Activated B cell treated with CpG ODN at 0.5 μM for 24 hours (primary cell): ENCODE measurements around the gene SMIM9. TPM values are rescaled to one million over a fixed set of nuclear protein-coding genes. Genes with fewer than 3 reads are reported as not detected.

Experiments used
- ATAC-seq: fragments of 200-7000 bp; cut with Tn5 transposase; one replicate; pipeline ENCODE4 v1.10.0; 2021; ENCODE audit warnings: low read depth, mild to moderate bottlenecking, moderate library complexity
- CTCF ChIA-PET: fragments of 350-600 bp; sonication (Branson Sonifier 250); formaldehyde crosslinking; loops from one replicate; lab custom pipeline; 2021; ENCODE audit warnings: antibody characterized with exemption; lab: Charles Lee
- POLR2A ChIA-PET: fragments of 350-600 bp; sonication (Branson Sonifier 250); formaldehyde crosslinking; loops from one replicate; lab custom pipeline; 2021; ENCODE audit warnings: antibody characterized with exemption; lab: Charles Lee
- DNase-seq: peaks from one replicate; pipeline ENCODE4 v3.0.0; 2022
- H3K27ac Mint-ChIP-seq: one replicate; pipeline ENCODE4 v1.8.0; 2020; ENCODE audit warnings: mixed read lengths
- H3K27me3 Mint-ChIP-seq: one replicate; pipeline ENCODE4 v1.8.0; 2021; ENCODE audit warnings: mixed read lengths
- H3K36me3 Mint-ChIP-seq: one replicate; pipeline ENCODE4 v1.8.0; 2021; ENCODE audit warnings: low read depth, mixed read lengths
- H3K4me1 Mint-ChIP-seq: one replicate; pipeline ENCODE4 v1.8.0; 2021; ENCODE audit warnings: mixed read lengths
- H3K4me3 Mint-ChIP-seq: one replicate; pipeline ENCODE4 v1.8.0; 2020; ENCODE audit warnings: mild to moderate bottlenecking, mixed read lengths
- H3K9me3 Mint-ChIP-seq: one replicate; pipeline ENCODE4 v1.8.0; 2020; ENCODE audit warnings: mixed read lengths
- CTCF ChIP-seq: fragments of 200-600 bp; IDR thresholded peaks from one replicate; pipeline ENCODE4 v1.8.0; 2022; ENCODE audit warnings: antibody characterized with exemption, mild to moderate bottlenecking
- intact Hi-C: fragments of 100-400 bp; cut with micrococcal nuclease; formaldehyde crosslinking; loops from one replicate; pipeline ENCODE4 v1.15.1; 2024
- total RNA-seq: library from RNA; stranded (reverse); gene quantifications from 2 replicates; pipeline ENCODE4 v1.2.3, GENCODE V29; 2022

SMIM9 gene
- total RNA-seq, 1 donor from 2014 or later: not detected

- H3K27me3 Mint-ChIP-seq: no peaks in the 10 kb centered on the region
These were observed 33.8 kb downstream of the SMIM9 start for GRCh38 chrX:154800478-154801210.

GRCh38 chrX:154799556-154800348 lies 34.7 kb downstream of the SMIM9 start:
- Mint-ChIP-seq H3K4me3 (no peak overlapping the region), H3K27ac (no peak overlapping the region), H3K4me1 (peaks cover 34% of the 10 kb centered on the region), H3K27me3 (no peaks in the 10 kb centered on the region), H3K9me3 (no peaks in the 10 kb centered on the region), H3K36me3 (no peaks in the 10 kb centered on the region)
- DNase-seq (no peak), ATAC-seq (no peak)
- intact Hi-C loops: no loop called here
- ChIA-PET POLR2A (no interaction called here), CTCF (no interaction called here)
- no peak for TF ChIP-seq CTCF

More at GRCh38 chrX:154800478-154801210, 33.8 kb downstream of the SMIM9 start:
- no peak for ATAC-seq
- intact Hi-C loops: no loop called here
- no peaks in the 10 kb centered on the region for H3K9me3 Mint-ChIP-seq
- peaks cover 30% of the 10 kb centered on the region for H3K4me1 Mint-ChIP-seq
- DNase-seq: no peak
- H3K27ac Mint-ChIP-seq: no peak overlapping the region
- no peak for TF ChIP-seq CTCF
- ChIA-PET POLR2A (no interaction called here), CTCF (no interaction called here)
- H3K4me3 Mint-ChIP-seq: no peak overlapping the region
- H3K36me3 Mint-ChIP-seq: no peaks in the 10 kb centered on the region

GRCh38 chrX:154797006-154797405 lies 37.5 kb downstream of the SMIM9 start:
- no peak for TF ChIP-seq CTCF
- ATAC-seq (no peak), DNase-seq (no peak)
- Mint-ChIP-seq H3K36me3 (no peaks in the 10 kb centered on the region), H3K4me3 (no peak overlapping the region), H3K9me3 (no peaks in the 10 kb centered on the region), H3K27me3 (no peaks in the 10 kb centered on the region), H3K27ac (no peak overlapping the region), H3K4me1 (peaks cover 28% of the 10 kb centered on the region)
- ChIA-PET CTCF (no interaction called here), POLR2A (no interaction called here)
- intact Hi-C loops: no loop called here

- no peak for TF ChIP-seq CTCF
- Mint-ChIP-seq H3K27ac (no peak overlapping the region), H3K4me1 (peaks cover 22% of the 10 kb centered on the region), H3K4me3 (no peak overlapping the region), H3K9me3 (no peaks in the 10 kb centered on the region), H3K36me3 (no peaks in the 10 kb centered on the region), H3K27me3 (no peaks in the 10 kb centered on the region)
- ChIA-PET POLR2A (no interaction called here), CTCF (no interaction called here)
- DNase-seq: no peak
- no peak for ATAC-seq
- intact Hi-C loops: no loop called here
These were observed 39.4 kb downstream of the SMIM9 start for GRCh38 chrX:154795016-154795415.

- CTCF ChIA-PET: no interaction called here
- no peaks in the 10 kb centered on the region for H3K36me3 Mint-ChIP-seq
- no peaks in the 10 kb centered on the region for H3K9me3 Mint-ChIP-seq
- intact Hi-C loops: no loop called here
- TF ChIP-seq CTCF: no peak
- no peak overlapping the region for H3K4me3 Mint-ChIP-seq
- no peak for ATAC-seq
- H3K4me1 Mint-ChIP-seq: peaks cover 16% of the 10 kb centered on the region
- H3K27me3 Mint-ChIP-seq: no peaks in the 10 kb centered on the region
- H3K27ac Mint-ChIP-seq: no peak overlapping the region
- DNase-seq: no peak
- POLR2A ChIA-PET: no interaction called here
These were observed 41.2 kb downstream of the SMIM9 start for GRCh38 chrX:154793084-154793795.
